GM15510 (cell line): ENCODE results near the gene PTPRT.

Experiments
- POLR2A ChIP-seq: IDR thresholded peaks from 3 replicates; pipeline ENCODE4 v1.6.1; 2011; ENCODE audit warnings: borderline replicate concordance; ENCODE audit not compliant: insufficient read length; ENCODE audit errors: extremely low read depth

Gene PTPRT

GRCh38 chr20:42506397-42506796 is 683.3 kb downstream of the PTPRT start:
- TF ChIP-seq POLR2A, result no peak

- no peak for TF ChIP-seq POLR2A
Measured at GRCh38 chr20:42502591-42502990, 687.1 kb downstream of the PTPRT start.

- TF ChIP-seq POLR2A, result no peak
Measured at GRCh38 chr20:42496595-42496994, 693.1 kb downstream of the PTPRT start.

- TF ChIP-seq POLR2A, result no peak
Measured at GRCh38 chr20:42494290-42494689, 695.4 kb downstream of the PTPRT start.

- TF ChIP-seq POLR2A, result no peak
Measured at GRCh38 chr20:42493001-42493400, 696.7 kb downstream of the PTPRT start.

- no peak for TF ChIP-seq POLR2A
Measured at GRCh38 chr20:42492290-42492689, 697.4 kb downstream of the PTPRT start.

GRCh38 chr20:42485556-42485955 is 704.1 kb downstream of the PTPRT start:
- no peak for TF ChIP-seq POLR2A

GRCh38 chr20:42484790-42485375 is 704.8 kb downstream of the PTPRT start:
- no peak for TF ChIP-seq POLR2A

GRCh38 chr20:42484335-42484734 is 705.4 kb downstream of the PTPRT start:
- TF ChIP-seq POLR2A, result no peak

- TF ChIP-seq POLR2A, result no peak
Measured at GRCh38 chr20:42483730-42484303, 705.9 kb downstream of the PTPRT start.

GRCh38 chr20:42482808-42483207 is 706.9 kb downstream of the PTPRT start:
- no peak for TF ChIP-seq POLR2A

- TF ChIP-seq POLR2A, result no peak
Measured at GRCh38 chr20:42475773-42476172, 713.9 kb downstream of the PTPRT start.

GRCh38 chr20:42474646-42475045 is 715.1 kb downstream of the PTPRT start:
- TF ChIP-seq POLR2A, result no peak

GRCh38 chr20:42472198-42472597 is 717.5 kb downstream of the PTPRT start:
- no peak for TF ChIP-seq POLR2A

GRCh38 chr20:42461965-42462593 is 727.6 kb downstream of the PTPRT start:
- TF ChIP-seq POLR2A, result no peak

- TF ChIP-seq POLR2A, result no peak
Measured at GRCh38 chr20:42461291-42461690, 728.4 kb downstream of the PTPRT start.
